ENCODE data around the gene GFRA1. TPM values are rescaled to one million over a fixed set of nuclear protein-coding genes. Genes with fewer than 3 reads are reported as not detected.

Gene GFRA1
- total RNA-seq, 4 donors from 2014 or later, result 1.8 to 21.4 (median 12.1) TPM

- Histone ChIP-seq H3K27ac (no peak overlapping the region), H3K36me3 (no peaks in the 10 kb centered on the region), H3K4me1 (no peaks in the 10 kb centered on the region), H3K9me3 (no peaks in the 10 kb centered on the region), H3K4me3 (no peak overlapping the region), H3K27me3 (no peaks in the 10 kb centered on the region)
- no peak for DNase-seq
- TF ChIP-seq CTCF (IDR thresholded peaks at IDR 0.05) (no peak), POLR2A (IDR thresholded peaks at IDR 0.05) (no peak)
These were observed 19.5 kb upstream of the GFRA1 start for GRCh38 chr10:116292493-116292892.

GRCh38 chr10:116289652-116290051, 16.6 kb upstream of the GFRA1 start:
- TF ChIP-seq POLR2A (IDR thresholded peaks at IDR 0.05), result no peak
- TF ChIP-seq CTCF (IDR thresholded peaks at IDR 0.05), result no peak
- Histone ChIP-seq H3K36me3 (no peaks in the 10 kb centered on the region), H3K4me3 (no peak overlapping the region), H3K4me1 (no peaks in the 10 kb centered on the region), H3K27ac (no peak overlapping the region), H3K9me3 (no peaks in the 10 kb centered on the region), H3K27me3 (no peaks in the 10 kb centered on the region)
- no peak for DNase-seq

- Histone ChIP-seq H3K27ac (no peak overlapping the region), H3K36me3 (no peaks in the 10 kb centered on the region), H3K4me1 (no peaks in the 10 kb centered on the region), H3K4me3 (no peak overlapping the region), H3K9me3 (no peaks in the 10 kb centered on the region), H3K27me3 (no peaks in the 10 kb centered on the region)
- TF ChIP-seq CTCF (IDR thresholded peaks at IDR 0.05), result peak in 4 of 6 experiments; percentile 28 to 64 (median 52)
- no peak for TF ChIP-seq POLR2A (IDR thresholded peaks at IDR 0.05)
- DNase-seq, result no peak
These were observed 15.0 kb upstream of the GFRA1 start for GRCh38 chr10:116287906-116288501.

- Histone ChIP-seq H3K4me3 (no peak overlapping the region), H3K27me3 (no peaks in the 10 kb centered on the region), H3K4me1 (no peaks in the 10 kb centered on the region), H3K36me3 (no peaks in the 10 kb centered on the region), H3K27ac (no peak overlapping the region), H3K9me3 (no peaks in the 10 kb centered on the region)
- DNase-seq, result no peak
- no peak for TF ChIP-seq POLR2A (IDR thresholded peaks at IDR 0.05)
- no peak for TF ChIP-seq CTCF (IDR thresholded peaks at IDR 0.05)
These were observed 13.7 kb upstream of the GFRA1 start for GRCh38 chr10:116286626-116287200.

- DNase-seq, result no peak
- Histone ChIP-seq H3K27ac (no peak overlapping the region), H3K4me3 (no peak overlapping the region), H3K4me1 (no peaks in the 10 kb centered on the region), H3K9me3 (no peaks in the 10 kb centered on the region), H3K36me3 (no peaks in the 10 kb centered on the region), H3K27me3 (no peaks in the 10 kb centered on the region)
- no peak for TF ChIP-seq POLR2A (IDR thresholded peaks at IDR 0.05)
- TF ChIP-seq CTCF (IDR thresholded peaks at IDR 0.05), result no peak
These were observed 8.8 kb upstream of the GFRA1 start for GRCh38 chr10:116281775-116282174.

All from Peyer's patch (tissue), 4 donors.